GM12892 (cell line): ENCODE results near the gene RTEL1.

ENCODE experiments used
- POLR2A ChIP-seq: IDR thresholded peaks from 2 replicates; pipeline ENCODE4 v1.6.1; 2011; ENCODE audit warnings: low read depth, low read length, control low read depth
- TAF1 ChIP-seq: IDR thresholded peaks from 2 replicates; pipeline ENCODE4 v1.6.1; 2011; ENCODE audit warnings: low read depth, mild to moderate bottlenecking, control low read depth, low read length, borderline replicate concordance

- TF ChIP-seq POLR2A = no peak
- TF ChIP-seq TAF1 = no peak
These were observed 82.0 kb downstream of the RTEL1 start for GRCh38 chr20:63740070-63740626.
